Measurements from ENCODE around the gene LRTM1. TPM values are rescaled to one million over a fixed set of nuclear protein-coding genes. Genes with fewer than 3 reads are reported as not detected.

The LRTM1 gene
- total and polyA plus RNA-seq, 7 donors, result 3.1 TPM; not detected in 6

DNA sequence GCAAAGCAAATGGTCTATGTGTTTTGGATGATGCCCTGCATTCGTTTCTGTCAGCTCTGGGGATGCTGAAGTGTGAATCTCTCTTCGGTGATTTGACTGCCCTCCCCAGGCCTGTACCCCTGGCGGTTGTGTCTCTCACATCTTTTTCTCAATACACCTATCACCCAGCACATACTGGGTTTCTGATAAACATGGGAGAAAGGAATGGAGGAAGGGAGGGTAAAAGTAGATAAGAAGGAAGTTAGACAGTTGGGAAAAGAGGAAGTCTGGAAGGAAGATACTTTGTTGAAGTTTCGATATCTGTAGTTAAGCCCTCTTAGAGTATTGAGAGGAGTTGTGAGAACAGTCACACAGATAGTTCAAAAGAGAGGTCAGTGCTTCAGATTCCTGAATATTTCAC, 35.8 kb upstream of the LRTM1 start:
- DNase-seq (no peak), ATAC-seq (no peak)
- H3K4me1 ChIP-seq, result no peaks in the 10 kb centered on the region
- H3K27ac ChIP-seq, result no peak overlapping the region
- H3K27me3 ChIP-seq (ENCODE audit: insufficient read depth in 3 of 3, low read length in 2 of 3), result no peaks in the 10 kb centered on the region
- TF ChIP-seq, protein P1, sequence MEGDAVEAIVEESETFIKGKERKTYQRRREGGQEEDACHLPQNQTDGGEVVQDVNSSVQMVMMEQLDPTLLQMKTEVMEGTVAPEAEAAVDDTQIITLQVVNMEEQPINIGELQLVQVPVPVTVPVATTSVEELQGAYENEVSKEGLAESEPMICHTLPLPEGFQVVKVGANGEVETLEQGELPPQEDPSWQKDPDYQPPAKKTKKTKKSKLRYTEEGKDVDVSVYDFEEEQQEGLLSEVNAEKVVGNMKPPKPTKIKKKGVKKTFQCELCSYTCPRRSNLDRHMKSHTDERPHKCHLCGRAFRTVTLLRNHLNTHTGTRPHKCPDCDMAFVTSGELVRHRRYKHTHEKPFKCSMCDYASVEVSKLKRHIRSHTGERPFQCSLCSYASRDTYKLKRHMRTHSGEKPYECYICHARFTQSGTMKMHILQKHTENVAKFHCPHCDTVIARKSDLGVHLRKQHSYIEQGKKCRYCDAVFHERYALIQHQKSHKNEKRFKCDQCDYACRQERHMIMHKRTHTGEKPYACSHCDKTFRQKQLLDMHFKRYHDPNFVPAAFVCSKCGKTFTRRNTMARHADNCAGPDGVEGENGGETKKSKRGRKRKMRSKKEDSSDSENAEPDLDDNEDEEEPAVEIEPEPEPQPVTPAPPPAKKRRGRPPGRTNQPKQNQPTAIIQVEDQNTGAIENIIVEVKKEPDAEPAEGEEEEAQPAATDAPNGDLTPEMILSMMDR (IDR thresholded peaks at IDR 0.05), result no peak
- no peaks in the 10 kb centered on the region for H3K36me3 ChIP-seq (ENCODE audit: insufficient read depth in 1 of 2, low read depth in 1 of 2)
- no peaks in the 10 kb centered on the region for H3K9me3 ChIP-seq
- intact Hi-C loops (cut with DNase I), result no loop called here
- H3K4me3 ChIP-seq, result no peak overlapping the region
- WGBS, 3 donors, result 79 to 81% (median 81%) methylated on average over 4 of the region's 4 CpGs

DNA sequence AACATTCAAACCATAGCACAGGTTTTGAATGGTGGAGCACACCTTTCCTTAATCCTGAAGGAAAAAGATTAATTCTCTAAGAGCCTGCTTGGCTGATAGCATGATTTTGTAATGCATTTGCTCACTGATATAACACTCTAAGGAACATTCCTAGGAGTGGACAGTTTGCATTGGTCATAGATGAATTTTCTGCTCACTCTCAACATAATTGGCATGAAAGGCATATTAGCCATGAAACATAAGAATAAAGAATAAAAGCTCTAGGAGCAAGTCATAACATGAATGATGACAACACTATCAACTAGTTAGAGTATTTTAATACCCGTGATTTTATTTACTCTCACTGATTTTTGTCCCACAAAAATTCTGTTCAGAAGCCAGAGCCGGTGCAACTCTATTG, 34.3 kb upstream of the LRTM1 start:
- Histone ChIP-seq H3K27me3 (ENCODE audit: insufficient read depth in 3 of 3, low read length in 2 of 3) (no peaks in the 10 kb centered on the region), H3K4me3 (no peak overlapping the region), H3K4me1 (no peaks in the 10 kb centered on the region), H3K27ac (no peak overlapping the region), H3K9me3 (no peaks in the 10 kb centered on the region), H3K36me3 (ENCODE audit: insufficient read depth in 1 of 2, low read depth in 1 of 2) (no peaks in the 10 kb centered on the region)
- TF ChIP-seq, protein P1 (IDR thresholded peaks at IDR 0.05), result no peak
- no peak for DNase-seq
- intact Hi-C loops (cut with DNase I), result no loop called here
- WGBS, 3 donors, result 70 to 78% (median 76%) methylated on average over 2 of the region's 2 CpGs
- no peak for ATAC-seq

DNA sequence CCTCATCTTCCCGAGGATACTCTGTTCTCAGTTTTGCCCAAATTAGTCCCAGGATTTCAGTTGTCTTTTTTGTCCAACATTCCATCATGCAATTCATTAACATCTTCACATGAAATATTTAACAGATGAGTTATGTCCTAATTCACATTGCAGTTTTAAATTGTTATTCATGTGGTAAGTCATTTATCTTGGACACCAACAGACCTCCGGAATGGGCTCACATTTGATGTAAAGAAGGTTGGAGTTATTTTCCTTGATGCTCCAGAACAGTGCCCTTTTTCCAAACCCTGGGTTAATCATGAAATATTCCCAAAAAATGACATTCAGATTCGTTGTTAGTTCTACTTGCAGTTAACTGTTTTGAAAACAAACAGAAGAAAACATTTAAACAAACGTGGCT, 32.8 kb upstream of the LRTM1 start:
- no peaks in the 10 kb centered on the region for H3K9me3 ChIP-seq
- ATAC-seq (no peak), DNase-seq (no peak)
- no peak overlapping the region for H3K4me3 ChIP-seq
- intact Hi-C loops (cut with DNase I), result no loop called here
- TF ChIP-seq, protein P1 (IDR thresholded peaks at IDR 0.05), result no peak
- 58 to 63% (median 59%) methylated on average over 4 of the region's 4 CpGs for WGBS, 3 donors
- no peaks in the 10 kb centered on the region for H3K4me1 ChIP-seq
- no peak overlapping the region for H3K27ac ChIP-seq
- no peaks in the 10 kb centered on the region for H3K27me3 ChIP-seq (ENCODE audit: insufficient read depth in 3 of 3, low read length in 2 of 3)
- no peaks in the 10 kb centered on the region for H3K36me3 ChIP-seq (ENCODE audit: insufficient read depth in 1 of 2, low read depth in 1 of 2)

DNA sequence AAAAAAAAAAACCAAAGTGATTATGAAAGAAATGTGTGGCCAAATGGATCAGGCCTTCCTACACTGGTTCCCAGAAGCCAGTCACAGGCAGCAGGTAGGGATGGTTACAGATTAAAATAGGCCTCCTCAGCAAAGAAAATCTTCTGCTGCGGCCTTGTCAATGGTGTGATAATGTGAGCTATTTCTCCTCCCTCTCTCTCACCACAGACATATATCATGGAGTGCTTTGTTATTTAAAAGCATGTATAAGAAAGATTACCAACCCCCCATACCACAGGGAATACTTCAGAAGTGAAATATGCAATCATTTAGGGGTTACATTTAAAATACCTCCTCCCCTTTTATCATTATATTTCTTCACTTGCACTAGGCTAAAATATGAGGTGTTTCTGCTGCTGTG, 32.2 kb upstream of the LRTM1 start:
- WGBS, 3 donors, result 92 to 96% (median 96%) methylated on average over 1 of the region's 1 CpG
- Histone ChIP-seq H3K4me3 (no peak overlapping the region), H3K27me3 (ENCODE audit: insufficient read depth in 3 of 3, low read length in 2 of 3) (no peaks in the 10 kb centered on the region), H3K4me1 (no peaks in the 10 kb centered on the region), H3K27ac (no peak overlapping the region), H3K36me3 (ENCODE audit: insufficient read depth in 1 of 2, low read depth in 1 of 2) (no peaks in the 10 kb centered on the region), H3K9me3 (no peaks in the 10 kb centered on the region)
- DNase-seq (no peak), ATAC-seq (no peak)
- TF ChIP-seq, protein P1 (IDR thresholded peaks at IDR 0.05), result no peak
- intact Hi-C loops (cut with DNase I), result no loop called here

DNA sequence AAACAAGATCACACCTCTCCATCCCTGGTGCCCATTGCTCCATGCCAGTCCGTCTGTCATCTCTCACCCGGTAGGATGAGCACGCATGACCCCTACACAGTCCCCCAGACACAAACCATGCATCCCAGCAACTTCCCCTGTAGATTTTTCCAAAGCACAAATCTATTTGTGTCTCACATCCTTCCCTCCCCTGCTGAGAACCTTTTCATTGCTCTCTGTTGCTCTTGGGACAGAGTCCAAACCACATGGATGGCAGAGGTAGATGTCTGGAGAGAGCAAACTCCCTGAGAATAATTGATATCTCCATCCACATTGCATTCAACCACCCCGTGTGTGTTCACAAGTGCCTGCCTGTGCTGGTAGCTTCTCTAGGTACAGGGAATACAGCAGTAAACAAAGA, 29.9 kb upstream of the LRTM1 start:
- Histone ChIP-seq H3K36me3 (ENCODE audit: insufficient read depth in 1 of 2, low read depth in 1 of 2) (no peaks in the 10 kb centered on the region), H3K4me1 (peaks cover 14% of the 10 kb centered on the region), H3K4me3 (no peak overlapping the region), H3K27me3 (ENCODE audit: insufficient read depth in 3 of 3, low read length in 2 of 3) (no peaks in the 10 kb centered on the region), H3K9me3 (no peaks in the 10 kb centered on the region), H3K27ac (no peak overlapping the region)
- DNase-seq (no peak), ATAC-seq (no peak)
- intact Hi-C loops (cut with DNase I), result loop anchor here in 1 of 2 donors (10.0 kb wide), 1 partner anchor 527 kb away; the partner anchor contains the start of gene WNT5A
- TF ChIP-seq, protein P1 (IDR thresholded peaks at IDR 0.05), result no peak
- 77 to 93% (median 87%) methylated on average over 4 of the region's 4 CpGs for WGBS, 3 donors

All from psoas muscle (tissue), 8 donors.